Measurements from ENCODE around the gene AHI1.

The AHI1 gene

GRCh38 chr6:135323979-135324378, 173.6 kb downstream of the AHI1 start:
- no peak for DNase-seq

DNA sequence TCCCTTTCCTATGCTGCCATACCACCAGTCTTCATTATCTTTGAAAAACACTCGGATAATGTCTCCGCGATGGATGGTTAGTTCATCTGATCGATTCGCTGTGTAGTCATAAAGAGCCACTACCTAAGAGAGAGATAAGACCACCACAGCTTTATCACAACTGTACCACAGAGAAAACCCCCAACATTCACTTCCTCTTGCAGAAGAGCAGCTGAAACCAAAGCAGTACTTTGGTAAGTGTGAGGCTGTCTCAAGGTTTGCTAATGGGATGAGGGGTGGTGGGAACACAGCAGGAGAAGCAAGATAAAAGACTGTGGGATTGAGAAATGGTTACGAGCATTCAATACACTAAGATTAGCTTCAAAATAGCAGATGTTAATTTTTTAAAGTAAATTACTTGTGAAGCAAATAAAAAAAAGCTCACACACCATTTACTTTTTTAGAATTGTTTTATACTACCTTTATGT, 174.3 kb downstream of the AHI1 start:
- no peak for DNase-seq

DNA sequence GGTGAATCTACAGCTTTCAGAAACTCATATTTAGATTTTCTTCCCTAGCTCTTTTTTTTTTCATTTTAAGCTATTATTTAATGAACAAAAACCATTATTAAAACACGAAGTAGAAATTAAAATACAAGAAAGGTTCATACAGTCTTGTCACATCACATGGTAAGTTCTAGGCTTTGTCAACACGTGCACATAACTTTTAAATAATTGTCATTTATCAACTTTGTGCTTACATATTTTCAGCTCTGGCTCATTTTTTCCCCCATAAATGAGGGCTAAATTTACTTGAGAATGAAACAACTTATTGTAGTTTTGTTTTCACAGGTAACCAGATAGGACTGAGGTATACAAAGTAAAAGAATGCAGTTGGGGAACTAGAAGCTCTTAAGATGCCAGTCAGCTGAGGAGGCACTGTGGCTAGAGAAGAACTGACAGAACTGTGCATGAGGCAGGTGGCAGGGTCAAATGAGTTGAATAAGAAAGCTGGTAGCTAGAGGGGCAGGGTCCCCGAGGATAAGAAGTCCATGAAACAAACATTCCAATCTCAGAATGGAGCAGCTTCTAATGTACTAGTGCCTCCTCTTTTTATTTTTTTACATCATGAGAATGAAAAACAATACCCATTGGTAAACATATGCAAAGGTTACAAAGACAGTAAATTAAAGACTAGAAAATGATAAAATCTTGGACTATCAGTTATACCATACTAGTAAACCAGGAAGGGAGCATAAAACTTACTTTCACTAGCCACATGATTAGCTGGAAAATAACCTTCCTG, 174.9 kb downstream of the AHI1 start:
- DNase-seq = no peak

DNA sequence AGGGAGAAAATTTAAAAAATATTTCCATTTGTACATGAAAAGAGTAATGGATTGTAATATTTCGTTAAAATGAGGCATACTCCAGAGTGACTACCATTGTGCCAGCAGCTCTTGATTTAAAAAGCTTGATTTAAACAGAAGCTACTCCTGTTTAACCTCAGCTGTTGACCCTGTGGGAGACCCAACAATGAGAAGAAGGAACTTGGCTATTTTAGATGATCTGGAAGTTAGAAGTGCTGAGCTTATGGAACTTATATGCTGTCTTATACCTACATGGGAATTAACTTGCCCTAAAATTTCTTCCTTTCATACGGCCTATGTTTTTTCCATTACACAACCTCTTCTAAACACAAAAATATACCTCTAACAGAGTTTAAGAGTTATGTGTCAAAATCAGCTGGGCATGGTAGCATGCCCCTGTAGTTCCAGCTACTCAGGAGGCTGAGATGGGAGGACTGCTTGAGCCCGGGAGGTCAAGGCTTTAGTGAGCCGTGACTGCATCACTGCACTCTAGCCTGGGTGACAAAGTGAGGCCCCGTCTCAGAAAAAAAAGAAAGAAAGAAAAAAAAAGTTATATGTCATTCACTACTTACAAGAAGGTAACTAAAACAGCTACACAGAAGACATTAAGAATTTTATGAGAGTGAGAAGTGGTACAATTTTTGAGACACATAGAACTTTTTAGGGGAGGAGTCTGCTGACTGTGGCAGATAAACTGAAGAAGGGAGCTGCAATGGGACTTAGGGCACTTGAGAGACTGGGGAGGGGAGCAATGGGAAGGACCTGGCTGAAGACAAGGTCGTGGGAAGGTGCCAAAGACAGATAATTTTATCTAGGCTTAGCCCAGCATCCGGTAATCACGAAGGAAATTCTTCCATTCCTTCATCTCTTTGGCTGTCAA, 176.6 kb downstream of the AHI1 start:
- DNase-seq = no peak

- no peak for DNase-seq
These were observed 177.7 kb downstream of the AHI1 start for GRCh38 chr6:135319819-135320218.

GRCh38 chr6:135318738-135319469, 178.6 kb downstream of the AHI1 start:
- DNase-seq = no peak

DNA sequence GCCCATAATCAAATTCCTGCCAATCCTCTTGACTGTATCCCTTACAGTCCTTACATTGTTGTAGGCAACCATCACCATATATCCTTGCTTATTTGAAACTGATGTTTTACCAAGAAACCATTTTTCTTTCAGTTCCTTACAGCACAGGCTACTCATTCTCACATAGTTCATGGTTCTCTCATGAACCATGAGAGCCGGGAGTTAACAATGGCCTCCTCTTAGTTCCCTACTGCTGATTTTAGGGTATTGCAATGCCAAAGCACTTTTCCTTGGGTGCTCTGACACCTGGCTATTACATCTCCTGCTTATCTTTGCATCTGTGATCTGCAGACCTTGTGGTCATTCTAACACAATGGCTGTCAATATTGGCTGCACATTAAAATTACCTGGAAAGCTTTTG, 183.0 kb downstream of the AHI1 start:
- DNase-seq = no peak

- no peak for DNase-seq
These were observed 185.9 kb downstream of the AHI1 start for GRCh38 chr6:135311446-135312200.

DNA sequence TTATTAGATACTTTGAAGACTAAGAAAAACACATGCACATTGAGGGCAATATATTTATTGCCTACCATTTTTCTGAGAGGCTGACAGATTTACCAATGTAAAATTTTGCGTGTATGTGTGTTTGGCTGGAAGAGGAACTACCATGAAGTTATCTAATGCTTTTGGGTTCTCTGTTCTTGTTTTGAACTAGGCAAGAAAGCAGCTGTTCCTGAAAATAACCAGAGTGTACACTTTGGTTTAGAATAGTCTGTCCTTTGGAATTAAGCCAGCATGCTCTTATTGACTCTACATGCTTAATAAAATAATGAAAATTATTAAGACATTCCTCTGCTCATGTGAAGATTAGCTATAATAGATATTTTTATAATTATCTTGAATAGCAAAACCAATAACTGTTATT, 187.2 kb downstream of the AHI1 start:
- no peak for DNase-seq

DNA sequence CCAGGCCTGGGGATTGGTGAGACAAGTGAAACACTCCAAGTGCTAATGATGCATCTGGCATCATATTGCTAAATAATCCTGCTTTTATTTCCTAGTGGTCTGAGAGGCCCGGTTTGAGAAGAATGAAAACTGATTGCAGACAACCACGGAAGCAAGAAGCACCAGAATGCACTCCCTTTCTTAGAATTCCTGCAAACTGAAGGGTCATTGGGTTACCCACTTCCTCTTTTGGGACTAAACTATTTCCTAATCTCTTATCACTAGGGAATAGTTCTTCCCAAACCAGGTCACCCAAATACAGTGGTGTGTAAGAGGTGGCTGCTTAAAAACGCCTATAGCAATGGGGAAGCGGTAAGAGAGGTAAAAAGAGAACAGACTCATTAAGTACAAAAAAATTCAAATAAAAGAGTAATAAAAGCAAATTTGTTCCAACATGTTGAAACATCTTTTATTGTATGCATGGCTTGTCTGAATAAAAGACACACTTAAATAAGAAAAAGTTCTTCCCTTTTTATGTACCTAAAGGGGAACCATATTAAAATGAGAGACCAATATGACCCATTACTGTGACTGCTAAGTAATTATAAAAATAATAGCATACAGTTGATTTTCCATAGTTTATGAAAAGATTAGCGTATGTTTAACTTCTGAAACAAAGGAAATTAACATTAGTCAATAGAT, 190.7 kb downstream of the AHI1 start:
- DNase-seq = no peak

- no peak for DNase-seq
These were observed 191.4 kb downstream of the AHI1 start for GRCh38 chr6:135306166-135306565.

GRCh38 chr6:135305684-135306083, 191.9 kb downstream of the AHI1 start:
- DNase-seq = no peak

GRCh38 chr6:135304883-135305282, 192.7 kb downstream of the AHI1 start:
- DNase-seq = no peak

- no peak for DNase-seq
These were observed 196.2 kb downstream of the AHI1 start for GRCh38 chr6:135301304-135301703.

DNA sequence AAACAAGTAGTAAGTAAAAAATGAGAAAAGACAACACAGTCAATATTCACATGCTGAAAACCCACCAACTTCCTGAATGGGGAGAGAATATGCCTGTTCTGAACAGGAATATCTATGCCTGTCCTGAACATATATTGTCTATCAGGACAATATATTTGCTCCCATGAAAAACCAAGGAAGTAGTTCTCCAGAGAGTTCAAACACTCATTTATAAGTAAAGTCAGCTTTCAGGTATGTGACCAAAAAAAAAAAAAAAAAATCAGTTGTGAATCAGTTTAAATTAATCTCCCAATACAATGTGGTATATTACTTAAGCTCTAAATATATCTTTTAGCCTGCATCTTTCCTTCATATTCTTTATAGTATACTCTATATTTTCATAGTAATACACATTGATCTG, 197.0 kb downstream of the AHI1 start:
- no peak for DNase-seq

DNA sequence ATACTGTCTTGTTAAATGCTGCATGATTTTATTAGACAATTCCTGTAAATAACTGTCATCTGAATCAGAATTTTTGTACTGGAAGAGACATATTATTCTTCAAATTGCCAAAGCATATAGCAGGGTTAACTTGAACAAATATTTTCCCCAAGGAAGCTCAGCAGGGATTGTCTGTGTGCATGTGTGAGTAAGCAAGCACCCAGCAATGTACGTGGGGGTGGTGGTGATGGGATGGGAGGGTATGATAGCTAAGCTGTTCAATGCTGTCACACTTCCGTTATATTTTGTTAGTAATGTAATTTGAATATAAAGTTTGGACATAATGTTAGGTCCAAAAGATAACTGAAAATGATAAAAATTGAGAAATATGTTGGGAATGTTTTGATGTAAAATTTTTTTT, 198.3 kb downstream of the AHI1 start:
- DNase-seq = no peak

DNA sequence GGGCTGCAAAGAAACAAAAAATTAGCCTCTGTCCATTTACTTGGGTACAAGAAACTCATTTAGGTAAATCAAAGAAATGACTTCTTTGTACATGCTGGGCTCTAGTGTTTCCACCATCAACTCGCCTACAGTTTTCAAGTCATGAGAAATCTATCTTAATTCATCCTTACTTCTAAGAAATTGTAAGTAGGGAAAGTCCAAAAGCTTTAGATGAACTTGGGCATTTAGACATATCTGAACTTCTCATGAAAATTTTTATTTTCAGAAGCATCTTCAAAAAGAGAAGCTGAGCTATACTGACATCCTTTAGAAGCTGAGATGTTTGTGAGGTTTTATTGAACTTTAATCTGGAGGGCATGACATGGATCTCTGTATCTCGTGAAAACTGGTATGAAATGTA, 199.1 kb downstream of the AHI1 start:
- no peak for DNase-seq

DNA sequence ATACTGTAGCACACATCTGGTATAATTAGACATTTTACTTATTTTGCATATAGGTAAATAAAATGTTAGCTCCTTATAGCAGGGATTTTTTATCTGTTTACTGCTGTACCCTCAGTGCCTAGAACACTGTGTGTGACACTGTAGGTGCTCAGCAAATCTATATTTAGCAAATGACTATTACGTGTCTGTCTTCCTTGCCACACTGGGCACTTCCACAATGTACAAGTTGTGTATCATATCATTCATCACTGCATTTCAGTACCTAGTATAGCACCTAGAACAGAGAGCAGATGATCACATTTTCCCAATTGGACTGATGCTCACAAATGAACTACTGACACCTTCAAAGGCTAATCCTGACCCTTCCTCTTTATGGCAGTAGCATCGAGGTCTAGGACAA, 200.8 kb downstream of the AHI1 start:
- DNase-seq = no peak

DNA sequence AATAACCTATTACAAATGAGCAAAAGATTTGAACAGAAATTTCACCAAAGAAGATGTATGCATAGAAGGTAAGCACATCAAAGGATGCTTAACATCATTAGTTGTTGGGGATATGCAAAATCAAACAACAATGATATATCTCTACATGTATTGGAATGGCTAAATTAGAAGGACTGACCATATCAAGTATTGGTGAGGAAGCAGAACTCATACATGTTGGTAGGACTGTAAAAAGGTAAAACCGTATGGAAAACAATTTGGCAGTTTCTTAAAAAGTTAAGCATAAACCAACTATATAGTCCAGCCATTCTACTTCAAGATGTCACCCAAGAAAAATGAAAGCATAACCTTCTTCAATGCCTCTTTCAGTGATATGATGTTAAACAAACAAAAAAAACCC, 202.5 kb downstream of the AHI1 start:
- DNase-seq = no peak

DNA sequence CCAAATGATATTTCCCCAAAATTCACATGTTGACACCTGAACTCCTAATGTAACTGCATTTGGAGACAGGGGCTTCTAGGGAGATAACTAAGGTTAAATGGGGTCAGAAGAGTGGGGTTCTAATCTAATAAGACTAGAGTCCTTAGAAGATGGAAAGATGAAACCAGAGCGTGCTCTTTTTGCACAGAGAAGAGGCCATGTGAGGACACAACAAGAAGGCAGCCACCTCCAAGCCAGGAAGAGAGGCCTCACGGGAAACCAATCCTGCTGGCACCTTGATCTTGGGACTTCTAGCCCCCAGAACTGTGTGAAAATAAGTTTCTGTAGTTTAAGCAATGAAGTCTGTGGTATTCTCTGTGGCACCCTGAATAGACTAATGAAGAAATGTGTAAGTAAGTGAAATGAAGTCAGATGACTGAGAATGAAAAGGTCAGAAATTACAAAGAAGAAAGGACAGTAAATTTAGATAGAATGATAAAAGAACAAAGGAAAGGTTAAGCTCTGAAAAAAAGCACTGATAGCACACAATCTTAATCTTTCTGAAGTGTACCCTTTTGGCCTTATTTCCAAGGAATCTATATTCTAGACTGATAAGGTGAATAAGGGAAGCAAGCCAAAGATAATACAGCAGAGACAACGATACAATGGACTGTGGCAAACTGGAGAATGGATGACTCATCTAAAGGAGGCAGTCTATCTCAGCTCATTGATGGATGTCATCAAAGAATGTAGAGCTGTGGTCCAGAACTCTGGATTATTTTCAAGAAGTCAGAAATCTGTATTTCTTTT, 206.1 kb downstream of the AHI1 start:
- no peak for DNase-seq

- DNase-seq = no peak
These were observed 207.7 kb downstream of the AHI1 start for GRCh38 chr6:135289816-135290215.

Measured in stimulated activated CD4-positive, alpha-beta T cell treated with anti-CD3 and anti-CD28 coated beads, Interleukin-4, amount 100 ng/mL, for 24 hours (primary cell).